ENCODE measurements around the gene TLE2.

GRCh38 chr19:3049089-3049488 is 20.0 kb upstream of the TLE2 start:
- TF ChIP-seq, protein P1, sequence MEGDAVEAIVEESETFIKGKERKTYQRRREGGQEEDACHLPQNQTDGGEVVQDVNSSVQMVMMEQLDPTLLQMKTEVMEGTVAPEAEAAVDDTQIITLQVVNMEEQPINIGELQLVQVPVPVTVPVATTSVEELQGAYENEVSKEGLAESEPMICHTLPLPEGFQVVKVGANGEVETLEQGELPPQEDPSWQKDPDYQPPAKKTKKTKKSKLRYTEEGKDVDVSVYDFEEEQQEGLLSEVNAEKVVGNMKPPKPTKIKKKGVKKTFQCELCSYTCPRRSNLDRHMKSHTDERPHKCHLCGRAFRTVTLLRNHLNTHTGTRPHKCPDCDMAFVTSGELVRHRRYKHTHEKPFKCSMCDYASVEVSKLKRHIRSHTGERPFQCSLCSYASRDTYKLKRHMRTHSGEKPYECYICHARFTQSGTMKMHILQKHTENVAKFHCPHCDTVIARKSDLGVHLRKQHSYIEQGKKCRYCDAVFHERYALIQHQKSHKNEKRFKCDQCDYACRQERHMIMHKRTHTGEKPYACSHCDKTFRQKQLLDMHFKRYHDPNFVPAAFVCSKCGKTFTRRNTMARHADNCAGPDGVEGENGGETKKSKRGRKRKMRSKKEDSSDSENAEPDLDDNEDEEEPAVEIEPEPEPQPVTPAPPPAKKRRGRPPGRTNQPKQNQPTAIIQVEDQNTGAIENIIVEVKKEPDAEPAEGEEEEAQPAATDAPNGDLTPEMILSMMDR (IDR thresholded peaks at IDR 0.05), result no peak
- no peak for TF ChIP-seq EP300 (IDR thresholded peaks at IDR 0.05)
